ENCODE data around the gene GOLIM4.

GRCh38 chr3:168058481-168058880, 37.2 kb downstream of the GOLIM4 start:
- no peak for TF ChIP-seq POLR2A (IDR thresholded peaks at IDR 0.05; ENCODE audit: low read depth, low read length)
- no peak for TF ChIP-seq TAF1 (IDR thresholded peaks at IDR 0.05; ENCODE audit: low read depth, low read length)
- TF ChIP-seq POU2F2 (IDR thresholded peaks at IDR 0.05; ENCODE audit: low read depth, low read length): no peak

Measured in GM12891 (cell line).